GM18909 (cell line): Measurements from ENCODE around the gene SETD2.
"Not testable (repeated sequence)": the region's sequence is repeated elsewhere in the genome, so short reads cannot be mapped to it uniquely, and the experiment has no call there.

Experiments used
- ATAC-seq: cut with Tn5 transposase; IDR thresholded peaks from one replicate; pipeline ENCODE4 v1.9.1; 2021; ENCODE audit warnings: mild to moderate bottlenecking; ENCODE audit not compliant: unreplicated experiment, poor library complexity

The SETD2 gene

GRCh38 chr3:47041114-47041513 is 122.8 kb downstream of the SETD2 start:
- no peak for ATAC-seq

- ATAC-seq, result not testable (repeated sequence)
These were observed 126.6 kb downstream of the SETD2 start for GRCh38 chr3:47037302-47037701.

GRCh38 chr3:47036145-47036544 is 127.8 kb downstream of the SETD2 start:
- no peak for ATAC-seq

- ATAC-seq, result no peak
These were observed 128.3 kb downstream of the SETD2 start for GRCh38 chr3:47035645-47036044.

- no peak for ATAC-seq
These were observed 128.9 kb downstream of the SETD2 start for GRCh38 chr3:47034868-47035489.

GRCh38 chr3:47031041-47031440 is 132.9 kb downstream of the SETD2 start:
- ATAC-seq, result not testable (repeated sequence)

GRCh38 chr3:47028667-47029066 is 135.2 kb downstream of the SETD2 start:
- ATAC-seq, result no peak

GRCh38 chr3:47028146-47028545 is 135.8 kb downstream of the SETD2 start:
- no peak for ATAC-seq

- ATAC-seq, result not testable (repeated sequence)
These were observed 137.5 kb downstream of the SETD2 start for GRCh38 chr3:47026432-47026831.

GRCh38 chr3:47024932-47025331 is 139.0 kb downstream of the SETD2 start:
- ATAC-seq, result no peak

- no peak for ATAC-seq
These were observed 141.3 kb downstream of the SETD2 start for GRCh38 chr3:47022641-47023071.

GRCh38 chr3:47020311-47020710 is 143.6 kb downstream of the SETD2 start:
- ATAC-seq, result no peak

GRCh38 chr3:47019201-47019600 is 144.7 kb downstream of the SETD2 start:
- no peak for ATAC-seq

GRCh38 chr3:47018269-47018611 is 145.7 kb downstream of the SETD2 start:
- ATAC-seq, result no peak

- no peak for ATAC-seq
These were observed 146.2 kb downstream of the SETD2 start for GRCh38 chr3:47017504-47018268.

- peak; percentile 56 for ATAC-seq
These were observed 146.9 kb downstream of the SETD2 start for GRCh38 chr3:47016934-47017435.

GRCh38 chr3:47016086-47016933 is 147.6 kb downstream of the SETD2 start:
- no peak for ATAC-seq

GRCh38 chr3:47015151-47015550 is 148.8 kb downstream of the SETD2 start:
- ATAC-seq, result no peak

GRCh38 chr3:47014036-47014435 is 149.9 kb downstream of the SETD2 start:
- no peak for ATAC-seq

- no peak for ATAC-seq
These were observed 150.7 kb downstream of the SETD2 start for GRCh38 chr3:47013231-47013630.
